GM23248 (cell line): Measurements from ENCODE around the gene MTHFSD. TPM values are rescaled to one million over a fixed set of nuclear protein-coding genes. Genes with fewer than 3 reads are reported as not detected.

Source experiments
- DNase-seq: peaks from one replicate; pipeline ENCODE4 v3.0.0-alpha.2; 2015
- H2AFZ ChIP-seq: fragments of 200-600 bp; sonication (generic); 2 replicates; pipeline ENCODE4 v1.6.1; 2016; ENCODE audit warnings: antibody characterized with exemption
- H3F3A ChIP-seq: fragments of 200-600 bp; sonication (generic); 2 replicates; pipeline ENCODE4 v1.6.1; 2016; ENCODE audit warnings: mild to moderate bottlenecking, antibody characterized with exemption, mixed run types; ENCODE audit not compliant: insufficient read depth
- H3K27ac ChIP-seq: fragments of 200-600 bp; sonication (generic); 2 replicates; pipeline ENCODE4 v1.5.1; 2016; ENCODE audit warnings: mild to moderate bottlenecking
- H3K27me3 ChIP-seq: fragments of 200-600 bp; sonication (generic); replicated peaks from 2 replicates; pipeline ENCODE4 v1.6.1; 2016; ENCODE audit warnings: mild to moderate bottlenecking; ENCODE audit not compliant: insufficient read depth
- H3K36me3 ChIP-seq: fragments of 200-600 bp; sonication (generic); 2 replicates; pipeline ENCODE4 v1.6.1; 2016; ENCODE audit warnings: low read depth, mild to moderate bottlenecking
- H3K4me1 ChIP-seq: fragments of 200-600 bp; sonication (generic); 2 replicates; pipeline ENCODE4 v1.6.1; 2016; ENCODE audit warnings: mild to moderate bottlenecking; ENCODE audit not compliant: insufficient read depth
- H3K4me2 ChIP-seq: fragments of 200-600 bp; sonication (generic); one replicate; pipeline ENCODE4 v1.6.1; 2016; ENCODE audit warnings: mild to moderate bottlenecking; ENCODE audit not compliant: unreplicated experiment
- H3K4me3 ChIP-seq: fragments of 200-600 bp; sonication (generic); 2 replicates; pipeline ENCODE4 v1.5.1; 2016; ENCODE audit warnings: mild to moderate bottlenecking
- H3K79me2 ChIP-seq: fragments of 200-600 bp; sonication (generic); 2 replicates; pipeline ENCODE4 v1.6.1; 2016; ENCODE audit warnings: mild to moderate bottlenecking; ENCODE audit not compliant: insufficient read depth
- H3K9ac ChIP-seq: fragments of 200-600 bp; sonication (generic); 2 replicates; pipeline ENCODE4 v1.6.1; 2016; ENCODE audit warnings: mild to moderate bottlenecking
- H3K9me2 ChIP-seq: fragments of 200-600 bp; sonication (generic); 2 replicates; pipeline ENCODE4 v1.6.1; 2016; ENCODE audit warnings: mixed run types, mild to moderate bottlenecking, moderate library complexity; ENCODE audit not compliant: insufficient read depth
- H3K9me3 ChIP-seq: fragments of 200-600 bp; sonication (generic); one replicate; pipeline ENCODE4 v1.6.1; 2017; ENCODE audit warnings: low read depth
- H4K20me1 ChIP-seq: fragments of 200-600 bp; sonication (generic); 2 replicates; pipeline ENCODE4 v1.6.0; 2016; ENCODE audit not compliant: insufficient read depth
- EZH2 ChIP-seq: fragments of 200-600 bp; sonication (generic); IDR thresholded peaks from 2 replicates; pipeline ENCODE4 v1.6.1; 2018; ENCODE audit warnings: antibody characterized with exemption, mild to moderate bottlenecking; ENCODE audit not compliant: insufficient read depth, poor library complexity, severe bottlenecking
- EZH2phosphoT487 ChIP-seq: fragments of 200-600 bp; sonication (generic); IDR thresholded peaks from 2 replicates; pipeline ENCODE4 v1.6.1; 2018; ENCODE audit warnings: antibody characterized with exemption, moderate library complexity, mild to moderate bottlenecking, low read depth; ENCODE audit not compliant: insufficient read depth
- WGBS, 2 experiments: methylation state at CpG; one replicate each; pipeline ENCODE4 v1.1.6; 2015 to 2017; ENCODE audit warnings: low lambda C conversion rate in 2 of 2, low coverage in 1 of 2; ENCODE audit errors: missing lambda C conversion rate in 2 of 2; 5-methylcytosine and 5-hydroxymethylcytosine counted together
- in situ Hi-C: fragments of 300-500 bp; cut with MboI; formaldehyde crosslinking; loops from 2 replicates; pipeline ENCODE4 v1.15.0; 2020
- polyA plus RNA-seq: library from polyadenylated mRNA; unstranded; fragments of >200 nt; fragmentation: Nextera tagmentation; extraction: Ambion mirVana; gene quantifications from 2 replicates; pipeline ENCODE4 v1.2.1, GENCODE V29; 2016
- total RNA-seq: library from RNA; depleted of rRNA; stranded (reverse); fragments of >200 nt; shearing (Covaris generic); gene quantifications from 2 replicates; pipeline ENCODE4 v1.2.3, GENCODE V29; 2014

Gene MTHFSD
- total and polyA plus RNA-seq, 2 experiments from 2014 or later = 12.9 to 14.0 TPM

DNA sequence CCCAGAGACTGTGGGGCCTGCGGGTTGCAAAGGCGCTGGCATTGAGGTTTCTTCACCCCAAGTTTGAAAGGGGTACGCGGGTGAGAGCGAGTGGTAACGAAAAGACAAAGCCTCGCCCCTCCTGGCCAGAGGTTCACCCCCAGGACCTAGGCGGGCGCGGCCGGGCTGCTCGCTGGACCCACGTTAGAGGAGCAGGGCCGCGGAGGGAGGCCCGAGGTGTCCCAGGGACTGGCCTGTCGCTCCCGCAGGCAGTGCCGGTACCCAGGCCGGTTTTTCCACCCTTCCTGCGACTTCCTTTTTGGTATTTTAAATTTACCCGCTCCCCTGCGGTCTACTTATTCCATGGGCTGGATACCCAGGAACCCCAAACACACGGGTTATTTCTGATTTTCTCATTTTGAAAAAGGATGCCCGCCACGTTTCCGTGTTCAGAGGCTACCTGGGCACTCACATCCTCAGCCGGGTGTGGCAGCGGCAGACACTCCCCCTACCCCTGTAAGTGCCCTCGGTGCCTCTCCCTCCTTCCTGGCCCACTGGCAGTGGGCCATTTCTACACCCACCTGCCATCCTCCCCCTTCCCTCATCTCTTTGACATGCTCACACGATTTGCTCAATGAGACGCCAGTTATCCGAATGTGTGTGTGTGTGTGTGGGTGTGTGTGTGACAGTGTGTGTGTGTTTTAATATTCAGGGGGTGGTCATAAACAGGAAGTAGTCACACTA lies 21.7 kb upstream of the MTHFSD start:
- Histone ChIP-seq H3K27me3 (no peaks in the 10 kb centered on the region), H3K36me3 (no peaks in the 10 kb centered on the region), H3K9ac (peak overlapping the region; percentile 84), H3K9me2 (no peaks in the 10 kb centered on the region), H3K27ac (peak overlapping the region; percentile 86), H3K4me3 (peak overlapping the region; percentile 81), H4K20me1 (no peaks in the 10 kb centered on the region), H3K9me3 (no peaks in the 10 kb centered on the region), H2AFZ (peak overlapping the region; percentile 90; the same call in 1 of the 2 replicates), H3K4me2 (peak overlapping the region; percentile 99), H3F3A (peaks cover 36% of the 10 kb centered on the region), H3K4me1 (peaks cover 40% of the 10 kb centered on the region), H3K79me2 (peaks cover 67% of the 10 kb centered on the region)
- TF ChIP-seq EZH2 = no peak
- no peak for TF ChIP-seq EZH2phosphoT487
- WGBS, 2 experiments = 10% methylated on average over 32 to 33 of the region's 33 CpGs
- in situ Hi-C loops = no loop called here
- DNase-seq = peak; percentile 60

DNA sequence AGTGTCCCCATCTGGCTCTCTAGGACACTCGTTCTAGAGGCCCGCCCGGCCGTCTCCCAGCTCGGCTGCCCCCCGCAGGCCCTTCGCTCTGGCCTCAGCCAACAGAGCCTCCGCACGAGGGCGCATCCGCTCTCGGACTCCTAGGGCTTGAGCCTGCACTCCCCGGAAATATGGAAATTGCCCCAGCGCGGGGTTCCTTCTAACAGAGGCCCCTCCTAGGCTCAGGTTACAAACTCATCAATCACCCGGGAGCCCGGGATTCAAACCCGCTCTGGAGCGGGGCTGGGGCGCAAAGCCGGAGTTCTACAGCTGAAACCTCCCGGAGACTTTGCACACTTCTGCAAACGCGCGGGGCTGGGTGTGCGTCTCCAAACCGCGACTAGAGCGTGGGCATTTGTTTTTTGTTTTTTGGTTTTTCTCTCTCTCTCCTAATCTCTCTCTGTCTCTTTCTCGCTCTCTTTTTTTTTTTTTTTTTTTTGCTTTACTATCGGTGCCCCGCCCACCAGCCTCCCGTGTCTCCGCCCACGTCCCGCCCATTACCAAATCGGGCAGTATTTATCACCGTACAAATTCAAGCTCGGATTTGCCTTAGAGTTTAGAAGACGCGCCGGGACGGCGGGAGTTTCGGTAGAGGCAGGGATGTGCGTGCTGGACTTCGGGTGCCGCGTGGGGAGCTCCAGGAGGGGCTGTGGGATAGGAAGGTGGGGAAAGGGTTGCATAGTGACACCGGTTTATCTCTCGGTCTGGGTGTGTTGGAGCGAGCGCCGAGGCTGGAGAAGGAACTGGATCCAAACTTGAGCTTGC lies 20.9 kb upstream of the MTHFSD start:
- no peak for TF ChIP-seq EZH2phosphoT487
- peak overlapping the region; percentile 84 for H3K9ac ChIP-seq
- peak overlapping the region; percentile 86 for H3K27ac ChIP-seq
- peaks cover 33% of the 10 kb centered on the region for H3K4me1 ChIP-seq
- 1% methylated on average over 52 to 54 of the region's 54 CpGs for WGBS, 2 experiments
- in situ Hi-C loops = no loop called here
- H3K36me3 ChIP-seq = no peaks in the 10 kb centered on the region
- peaks cover 67% of the 10 kb centered on the region for H3K79me2 ChIP-seq
- no peaks in the 10 kb centered on the region for H3K27me3 ChIP-seq
- H3K4me3 ChIP-seq = peak overlapping the region; percentile 81
- H3F3A ChIP-seq = peaks cover 36% of the 10 kb centered on the region
- peak overlapping the region; percentile 90 for H2AFZ ChIP-seq
- no peaks in the 10 kb centered on the region for H4K20me1 ChIP-seq
- H3K9me2 ChIP-seq = no peaks in the 10 kb centered on the region
- peak overlapping the region; percentile 99 for H3K4me2 ChIP-seq
- H3K9me3 ChIP-seq = no peaks in the 10 kb centered on the region
- peak; percentile 98 for DNase-seq

DNA sequence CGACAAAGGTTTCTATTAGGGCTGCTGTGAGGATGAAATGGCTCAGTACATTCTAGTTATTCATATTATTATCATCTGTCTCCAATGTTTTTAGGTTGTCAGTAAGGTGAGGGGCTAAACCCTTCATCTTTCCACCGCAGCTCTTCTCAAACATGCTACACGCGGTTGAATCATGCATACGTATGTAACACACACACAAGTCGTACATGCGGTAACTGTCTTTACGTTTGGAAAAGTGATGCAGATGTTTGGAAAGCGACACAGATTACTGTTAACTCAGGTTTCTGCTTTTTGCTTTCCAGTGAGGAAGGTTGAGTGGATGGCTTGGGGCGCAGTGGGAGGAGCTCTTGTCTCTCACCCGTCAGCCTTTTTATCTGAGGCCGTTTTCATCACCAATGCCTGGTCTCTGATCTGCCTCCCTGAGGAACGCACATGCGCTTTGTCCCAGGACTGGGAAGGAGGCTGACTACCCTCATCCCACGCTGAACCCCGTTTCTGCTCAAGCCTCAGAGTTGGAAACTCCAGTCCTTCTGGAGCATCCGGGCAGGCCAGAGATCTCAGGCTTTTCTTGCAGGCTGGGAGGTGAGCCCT lies 20.2 kb upstream of the MTHFSD start:
- Histone ChIP-seq H3K79me2 (peaks cover 67% of the 10 kb centered on the region), H3K27me3 (no peaks in the 10 kb centered on the region), H4K20me1 (no peaks in the 10 kb centered on the region), H2AFZ (peak overlapping the region; percentile 90), H3K36me3 (no peaks in the 10 kb centered on the region), H3K9me2 (no peaks in the 10 kb centered on the region), H3K9ac (peak overlapping the region; percentile 84), H3K27ac (peak overlapping the region; percentile 86), H3K4me2 (peak overlapping the region; percentile 99), H3F3A (peaks cover 36% of the 10 kb centered on the region), H3K9me3 (no peaks in the 10 kb centered on the region), H3K4me3 (peak overlapping the region; percentile 81), H3K4me1 (peaks cover 33% of the 10 kb centered on the region)
- DNase-seq = no peak
- in situ Hi-C loops = no loop called here
- 35 to 36% methylated on average over 17 of the region's 17 CpGs for WGBS, 2 experiments
- TF ChIP-seq EZH2phosphoT487 (no peak), EZH2 (no peak)

DNA sequence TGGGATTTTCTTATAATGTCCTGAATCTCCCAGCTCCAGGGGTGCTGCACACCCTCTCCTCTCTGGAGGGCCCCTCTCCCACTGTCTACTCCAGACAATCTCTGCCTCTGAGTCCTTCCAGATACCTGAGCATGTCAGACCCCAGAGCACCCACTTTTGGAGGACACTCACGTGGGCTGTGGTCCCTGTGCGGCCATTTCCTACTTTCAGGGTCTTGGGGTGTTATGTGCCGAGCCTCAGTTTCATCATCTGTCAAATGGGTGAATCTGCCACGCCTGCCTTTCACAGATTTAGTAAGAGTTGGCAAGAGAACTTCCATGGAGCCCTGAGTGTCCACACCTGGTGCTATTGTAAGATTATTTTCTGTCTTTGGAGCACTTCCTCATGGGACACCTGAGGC lies 19.6 kb upstream of the MTHFSD start:
- H3K27ac ChIP-seq = no peak overlapping the region
- H4K20me1 ChIP-seq = no peaks in the 10 kb centered on the region
- H3K79me2 ChIP-seq = peaks cover 67% of the 10 kb centered on the region
- in situ Hi-C loops = no loop called here
- H3K9me3 ChIP-seq = no peaks in the 10 kb centered on the region
- peaks cover 36% of the 10 kb centered on the region for H3F3A ChIP-seq
- DNase-seq = no peak
- TF ChIP-seq EZH2phosphoT487 (no peak), EZH2 (no peak)
- H3K27me3 ChIP-seq = no peaks in the 10 kb centered on the region
- H3K4me1 ChIP-seq = peaks cover 35% of the 10 kb centered on the region
- H3K9ac ChIP-seq = no peak overlapping the region; the same call in 1 of the 2 replicates
- no peak overlapping the region for H3K4me3 ChIP-seq
- no peak overlapping the region for H2AFZ ChIP-seq
- WGBS, 2 experiments = 78 to 86% methylated on average over 4 of the region's 4 CpGs
- no peak overlapping the region for H3K4me2 ChIP-seq
- no peaks in the 10 kb centered on the region for H3K36me3 ChIP-seq
- H3K9me2 ChIP-seq = no peaks in the 10 kb centered on the region
